T1000 (cell line): ENCODE measurements around the gene GUCY1B1.
"Not testable (repeated sequence)": the region's sequence is repeated elsewhere in the genome, so short reads cannot be mapped to it uniquely, and the experiment has no call there.

Source experiments
- DNase-seq: peaks from one replicate; lab custom pipeline; 2025; ENCODE audit warnings: mixed read lengths; lab: John Stamatoyannopoulos, UW

GUCY1B1 gene

DNA sequence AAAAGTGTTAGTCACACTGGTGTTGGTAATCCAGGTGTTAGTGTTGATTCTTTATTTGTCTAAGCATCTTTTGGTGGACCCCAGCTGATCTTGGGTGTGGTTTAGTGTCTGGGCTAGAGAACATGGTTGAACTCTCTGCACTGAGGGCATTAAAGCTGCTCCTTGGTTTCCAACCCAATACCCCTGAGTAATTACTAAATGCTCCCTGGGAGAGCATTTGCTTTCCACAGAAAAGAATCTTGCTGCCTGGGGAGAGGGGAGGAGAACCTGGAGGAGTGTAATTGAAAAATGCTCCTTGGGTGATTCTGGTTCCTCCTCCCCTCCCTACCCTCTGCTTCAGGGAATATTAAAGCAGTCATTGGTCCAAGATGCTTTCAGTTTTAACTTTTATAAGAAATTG, 3.1 kb downstream of the GUCY1B1 start:
- no peak for DNase-seq

GRCh38 chr4:155762334-155762733, 3.5 kb downstream of the GUCY1B1 start:
- DNase-seq = no peak

GRCh38 chr4:155763551-155763950, 4.7 kb downstream of the GUCY1B1 start:
- DNase-seq = no peak

DNA sequence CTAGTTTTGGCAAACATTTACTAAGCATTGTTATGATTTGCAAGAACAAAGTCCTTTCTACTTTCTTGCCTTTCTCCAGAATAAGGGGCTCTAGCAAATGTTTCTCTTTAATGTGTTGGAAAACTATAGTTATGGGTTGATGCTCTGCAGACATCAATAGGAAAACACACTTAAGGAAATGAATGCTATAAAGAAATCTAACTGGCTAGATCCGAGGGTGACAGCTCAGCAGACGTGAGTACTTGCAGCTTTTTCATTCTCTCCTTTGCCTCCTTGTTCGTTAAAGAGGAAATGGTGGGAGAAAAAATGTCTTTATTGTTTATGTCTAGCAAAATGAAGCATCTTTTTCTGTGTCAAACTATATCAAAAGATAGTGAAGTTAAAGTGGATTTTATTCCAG, 6.3 kb downstream of the GUCY1B1 start:
- no peak for DNase-seq

- DNase-seq = no peak
Measured at GRCh38 chr4:155766622-155767021, 7.8 kb downstream of the GUCY1B1 start.

DNA sequence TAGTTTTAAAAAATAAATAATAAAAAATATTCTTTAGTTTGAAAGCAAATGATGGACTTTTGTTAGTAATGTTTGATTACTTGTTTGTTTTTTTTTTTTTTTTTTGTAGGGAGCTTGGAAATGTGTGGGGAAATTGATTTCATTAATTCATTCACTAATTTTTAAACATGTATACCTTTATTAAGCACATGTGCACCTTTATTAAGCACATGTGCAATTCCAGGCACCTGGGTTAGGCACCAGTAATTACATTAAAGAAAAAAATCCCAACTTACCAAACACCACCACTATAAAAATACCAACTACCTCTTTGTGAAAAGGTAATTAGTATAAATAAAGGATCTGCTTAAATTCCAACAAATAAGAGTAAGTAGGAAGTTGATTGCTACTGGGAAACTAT, 9.5 kb downstream of the GUCY1B1 start:
- no peak for DNase-seq

GRCh38 chr4:155769090-155769489, 10.3 kb downstream of the GUCY1B1 start:
- no peak for DNase-seq

GRCh38 chr4:155772459-155773195, 13.8 kb downstream of the GUCY1B1 start:
- DNase-seq = no peak

GRCh38 chr4:155773196-155773800, 14.5 kb downstream of the GUCY1B1 start:
- no peak for DNase-seq

DNA sequence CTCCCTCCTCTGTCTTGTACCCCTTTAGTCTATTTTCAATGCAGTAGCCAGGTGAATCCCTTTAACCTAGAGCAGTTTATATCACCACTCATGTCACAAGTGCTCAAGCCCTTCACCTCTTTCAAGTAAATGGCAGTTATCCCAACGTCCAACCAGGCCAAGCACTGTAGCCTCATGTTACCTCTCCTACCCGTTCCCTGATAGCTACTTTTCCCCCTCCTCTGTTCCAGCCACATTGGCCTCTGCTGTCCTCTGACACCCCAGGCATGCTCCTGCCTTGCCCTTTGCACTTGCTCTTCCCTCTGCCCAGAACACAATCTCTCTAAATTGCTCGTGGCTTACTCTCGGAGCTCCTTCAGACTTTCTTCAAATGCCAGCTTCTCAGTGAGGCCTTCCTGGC, 15.2 kb downstream of the GUCY1B1 start:
- no peak for DNase-seq

GRCh38 chr4:155777971-155778735, 19.3 kb downstream of the GUCY1B1 start:
- no peak for DNase-seq

- DNase-seq = no peak
Measured at GRCh38 chr4:155780775-155781174, 22.0 kb downstream of the GUCY1B1 start.

DNA sequence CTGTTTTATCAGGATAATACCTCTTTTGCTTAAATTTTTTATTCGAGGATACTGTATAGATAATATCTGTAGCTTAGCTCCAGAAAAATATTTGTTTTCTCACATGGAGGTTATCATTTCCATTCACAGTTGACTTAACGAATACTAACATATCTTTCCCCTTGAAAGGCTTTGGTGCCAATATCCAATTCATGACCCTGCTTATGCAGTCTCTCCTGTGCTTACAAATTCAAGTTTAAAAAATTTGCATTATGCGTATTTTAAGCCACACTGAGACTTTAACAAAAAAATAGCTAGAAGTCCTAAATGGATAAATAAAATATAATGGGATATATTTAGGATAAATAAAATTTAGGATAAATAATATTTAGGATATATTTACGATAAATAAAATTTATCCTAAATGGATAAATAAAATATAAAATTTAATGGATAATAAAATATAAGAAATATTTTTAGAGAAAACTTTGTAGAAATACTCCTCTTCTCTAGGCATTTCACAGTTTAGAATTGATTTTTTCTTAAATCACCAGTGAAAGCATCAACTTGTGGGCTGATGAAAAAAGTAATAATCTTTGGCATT, 22.5 kb downstream of the GUCY1B1 start:
- DNase-seq = no peak

DNA sequence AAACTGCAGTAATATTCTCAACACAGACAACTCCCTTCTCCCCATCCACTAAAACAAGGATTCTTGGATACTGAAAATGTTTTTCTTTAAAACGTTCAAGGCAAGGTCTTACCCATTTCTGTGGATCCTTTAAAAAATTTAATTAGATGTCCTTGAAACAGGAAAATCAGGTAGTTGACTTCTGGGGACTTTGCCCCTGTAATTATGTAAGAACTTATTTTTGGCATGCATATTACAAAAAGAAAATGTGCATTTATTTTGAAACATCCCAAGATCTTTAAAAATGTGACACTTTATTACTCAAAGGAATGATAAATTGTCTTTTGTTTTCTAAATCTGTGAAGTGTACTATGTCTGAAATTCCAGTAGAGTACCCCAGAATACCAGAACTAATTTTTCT, 25.8 kb downstream of the GUCY1B1 start:
- DNase-seq = no peak

DNA sequence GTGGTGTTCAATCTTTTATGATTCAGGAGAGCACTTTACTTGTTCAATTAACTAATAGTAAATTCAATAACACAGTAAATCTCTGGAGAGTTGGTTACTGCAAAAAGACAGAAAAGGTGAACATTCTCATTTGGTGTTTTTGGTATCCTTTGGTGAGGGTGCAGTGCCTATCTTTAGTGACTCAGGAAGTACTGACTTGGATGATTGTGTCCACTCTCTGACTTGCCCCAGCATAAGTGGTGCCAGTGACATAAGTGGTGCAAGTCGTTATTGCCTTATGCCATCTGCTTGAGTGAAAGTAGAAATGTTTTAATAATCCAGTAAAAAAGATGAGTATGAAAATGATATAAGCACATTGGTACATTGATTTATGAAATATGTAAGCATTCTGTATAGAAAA, 27.0 kb downstream of the GUCY1B1 start:
- no peak for DNase-seq

DNA sequence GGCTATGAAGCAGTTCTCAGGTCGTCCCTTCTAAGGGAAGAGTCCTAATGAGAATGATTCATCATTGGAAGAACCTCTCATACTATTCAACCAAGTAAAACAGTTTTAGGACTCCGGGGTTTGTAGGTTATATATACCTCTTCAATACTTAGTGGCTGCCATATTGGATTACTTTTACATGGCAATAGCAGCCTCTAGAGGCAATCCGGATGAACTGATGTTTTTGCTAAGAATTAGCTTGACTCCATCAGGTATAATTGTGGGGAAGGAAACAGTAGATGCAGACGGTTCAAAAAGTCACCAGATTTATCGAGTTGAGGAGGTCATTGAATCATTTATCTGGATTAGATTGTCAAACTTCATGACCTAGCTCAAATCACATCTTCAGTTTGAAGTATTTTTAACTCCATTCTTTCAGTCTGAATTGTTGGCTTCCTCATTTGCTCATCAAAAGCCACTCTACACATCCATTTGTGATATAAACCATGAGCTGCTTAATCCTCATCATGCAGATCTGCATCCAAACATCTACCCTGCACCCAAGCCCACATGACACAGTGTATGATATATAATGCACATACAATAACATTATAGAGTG, 28.4 kb downstream of the GUCY1B1 start:
- DNase-seq = peak; percentile 8

DNA sequence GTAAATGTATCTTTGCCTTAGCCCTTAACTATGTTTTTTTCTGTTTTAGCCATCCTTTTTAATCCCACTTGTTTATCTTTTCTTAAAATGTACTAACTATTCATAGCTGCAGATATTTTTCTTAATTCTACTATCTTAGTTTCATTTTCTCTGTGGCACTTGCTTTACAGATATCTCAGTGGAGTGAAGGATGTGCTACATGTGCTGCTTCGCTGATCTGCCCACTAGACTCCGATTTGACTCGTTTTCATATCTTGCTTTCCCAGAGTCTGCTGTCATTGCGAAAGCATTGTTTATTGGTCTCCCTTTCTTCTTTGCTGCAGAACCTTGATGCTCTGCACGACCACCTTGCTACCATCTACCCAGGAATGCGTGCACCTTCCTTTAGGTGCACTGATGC, 30.6 kb downstream of the GUCY1B1 start:
- DNase-seq = no peak

GRCh38 chr4:155789982-155790381, 31.2 kb downstream of the GUCY1B1 start:
- DNase-seq = no peak

DNA sequence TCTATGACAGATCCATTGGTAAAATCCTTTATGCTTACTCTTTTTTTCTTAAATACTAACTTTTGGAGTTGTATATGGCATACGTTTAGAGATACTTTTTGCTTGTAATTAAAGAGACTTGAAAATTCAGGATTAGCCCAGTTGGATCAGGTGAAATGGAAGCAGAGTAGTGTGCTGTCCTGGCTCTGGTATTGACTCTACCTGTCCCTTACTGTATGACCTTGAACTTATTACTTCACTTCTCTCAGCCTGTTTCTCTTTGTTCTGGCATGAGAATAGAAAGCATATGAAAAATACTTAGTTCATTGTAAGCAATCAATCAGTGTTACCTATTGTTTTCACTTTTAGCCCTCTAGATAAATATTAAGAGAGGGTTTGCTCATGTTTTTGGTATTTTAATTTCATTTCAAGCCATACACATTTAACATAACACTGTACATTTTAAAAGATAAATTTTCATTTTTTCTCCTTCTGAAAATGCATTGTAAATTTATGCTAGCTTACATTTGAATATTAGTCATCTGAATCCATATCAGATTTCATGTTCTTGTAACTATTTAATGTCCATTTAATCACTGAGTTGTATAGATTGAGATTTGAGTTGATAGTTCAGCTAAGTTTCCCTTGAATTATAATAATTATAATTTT, 35.9 kb downstream of the GUCY1B1 start:
- no peak for DNase-seq

- no peak for DNase-seq
Measured at GRCh38 chr4:155795991-155796390, 37.2 kb downstream of the GUCY1B1 start.

DNA sequence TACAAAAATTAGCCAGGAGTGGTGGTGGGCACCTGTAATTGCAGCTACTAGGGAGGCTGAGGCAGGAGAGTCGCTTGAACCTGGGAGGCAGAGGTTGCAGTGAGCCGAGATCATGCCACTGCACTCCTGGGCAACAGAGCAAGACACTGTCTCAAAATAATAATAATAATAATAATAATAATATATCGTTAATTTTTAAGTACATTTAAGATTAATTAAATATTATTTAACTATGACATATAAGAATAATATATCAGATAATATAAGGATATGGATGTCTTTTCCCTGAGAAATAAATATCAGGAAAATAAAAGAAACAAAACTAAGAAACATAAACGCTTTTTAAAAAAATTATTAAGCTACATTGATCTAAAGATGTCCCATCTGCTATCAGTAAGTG, 38.8 kb downstream of the GUCY1B1 start:
- DNase-seq = not testable (repeated sequence)
